Measurements from ENCODE around the gene KCNQ5.

KCNQ5 gene

GRCh38 chr6:72826744-72827438 is 205.0 kb downstream of the KCNQ5 start:
- peaks cover 12% of the 10 kb centered on the region for H3K9me3 Mint-ChIP-seq
- peaks cover 22% of the 10 kb centered on the region for H3K36me3 Mint-ChIP-seq (ENCODE audit: low read depth)
- H3K4me3 Mint-ChIP-seq = no peak overlapping the region
- DNase-seq (no peak), ATAC-seq (no peak)
- H3K4me1 Mint-ChIP-seq = peaks cover 40% of the 10 kb centered on the region
- H3K27ac Mint-ChIP-seq = peak overlapping the region; percentile 82
- no peaks in the 10 kb centered on the region for H3K27me3 Mint-ChIP-seq

- no peaks in the 10 kb centered on the region for H3K27me3 Mint-ChIP-seq
- H3K9me3 Mint-ChIP-seq = peaks cover 12% of the 10 kb centered on the region
- no peak overlapping the region for H3K4me3 Mint-ChIP-seq
- no peak for DNase-seq
- peaks cover 49% of the 10 kb centered on the region for H3K4me1 Mint-ChIP-seq
- H3K36me3 Mint-ChIP-seq (ENCODE audit: low read depth) = peaks cover 21% of the 10 kb centered on the region
- no peak overlapping the region for H3K27ac Mint-ChIP-seq
- ATAC-seq = no peak
Observed at GRCh38 chr6:72828904-72829303, 207.0 kb downstream of the KCNQ5 start.

GRCh38 chr6:72832271-72832670 is 210.4 kb downstream of the KCNQ5 start:
- Mint-ChIP-seq H3K9me3 (peaks cover 8% of the 10 kb centered on the region), H3K4me1 (peaks cover 19% of the 10 kb centered on the region), H3K4me3 (no peak overlapping the region), H3K36me3 (ENCODE audit: low read depth) (peaks cover 23% of the 10 kb centered on the region), H3K27me3 (no peaks in the 10 kb centered on the region), H3K27ac (no peak overlapping the region)
- ATAC-seq = peak; percentile 96
- DNase-seq = peak; percentile 16

- no peak for DNase-seq
- Mint-ChIP-seq H3K4me1 (peaks cover 12% of the 10 kb centered on the region), H3K4me3 (no peak overlapping the region), H3K27ac (no peak overlapping the region), H3K9me3 (no peaks in the 10 kb centered on the region), H3K27me3 (no peaks in the 10 kb centered on the region), H3K36me3 (ENCODE audit: low read depth) (peaks cover 5% of the 10 kb centered on the region)
- no peak for ATAC-seq
Observed at GRCh38 chr6:72835749-72836148, 213.9 kb downstream of the KCNQ5 start.

- no peak for DNase-seq
- no peak for ATAC-seq
- Mint-ChIP-seq H3K36me3 (ENCODE audit: low read depth) (peaks cover 4% of the 10 kb centered on the region), H3K27me3 (no peaks in the 10 kb centered on the region), H3K4me3 (no peak overlapping the region), H3K4me1 (peaks cover 9% of the 10 kb centered on the region), H3K27ac (no peak overlapping the region), H3K9me3 (no peaks in the 10 kb centered on the region)
Observed at GRCh38 chr6:72836971-72837370, 215.1 kb downstream of the KCNQ5 start.

- Mint-ChIP-seq H3K9me3 (no peaks in the 10 kb centered on the region), H3K27me3 (no peaks in the 10 kb centered on the region), H3K27ac (no peak overlapping the region), H3K4me1 (no peaks in the 10 kb centered on the region), H3K4me3 (no peak overlapping the region), H3K36me3 (ENCODE audit: low read depth) (peaks cover 2% of the 10 kb centered on the region)
- ATAC-seq (no peak), DNase-seq (no peak)
Observed at GRCh38 chr6:72841195-72841594, 219.3 kb downstream of the KCNQ5 start.

- Mint-ChIP-seq H3K9me3 (no peaks in the 10 kb centered on the region), H3K4me3 (no peak overlapping the region), H3K27ac (no peak overlapping the region), H3K27me3 (no peaks in the 10 kb centered on the region), H3K36me3 (ENCODE audit: low read depth) (peaks cover 2% of the 10 kb centered on the region), H3K4me1 (no peaks in the 10 kb centered on the region)
- DNase-seq = no peak
- ATAC-seq = no peak
Observed at GRCh38 chr6:72842140-72842539, 220.3 kb downstream of the KCNQ5 start.

- no peak for DNase-seq
- Mint-ChIP-seq H3K4me1 (no peaks in the 10 kb centered on the region), H3K9me3 (peaks cover 4% of the 10 kb centered on the region), H3K27me3 (no peaks in the 10 kb centered on the region), H3K4me3 (no peak overlapping the region), H3K36me3 (ENCODE audit: low read depth) (peaks cover 9% of the 10 kb centered on the region), H3K27ac (no peak overlapping the region)
- ATAC-seq = no peak
Observed at GRCh38 chr6:72844614-72845013, 222.8 kb downstream of the KCNQ5 start.

GRCh38 chr6:72849346-72849745 is 227.5 kb downstream of the KCNQ5 start:
- no peak overlapping the region for H3K27ac Mint-ChIP-seq
- no peak overlapping the region for H3K4me3 Mint-ChIP-seq
- H3K36me3 Mint-ChIP-seq (ENCODE audit: low read depth) = peaks cover 9% of the 10 kb centered on the region
- H3K4me1 Mint-ChIP-seq = no peaks in the 10 kb centered on the region
- no peaks in the 10 kb centered on the region for H3K27me3 Mint-ChIP-seq
- ATAC-seq (no peak), DNase-seq (no peak)
- H3K9me3 Mint-ChIP-seq = peaks cover 4% of the 10 kb centered on the region

- H3K27me3 Mint-ChIP-seq = no peaks in the 10 kb centered on the region
- no peak for DNase-seq
- no peaks in the 10 kb centered on the region for H3K4me1 Mint-ChIP-seq
- H3K36me3 Mint-ChIP-seq (ENCODE audit: low read depth) = peaks cover 9% of the 10 kb centered on the region
- H3K9me3 Mint-ChIP-seq = peaks cover 4% of the 10 kb centered on the region
- H3K4me3 Mint-ChIP-seq = no peak overlapping the region
- no peak overlapping the region for H3K27ac Mint-ChIP-seq
- ATAC-seq = no peak
Observed at GRCh38 chr6:72850040-72850439, 228.2 kb downstream of the KCNQ5 start.

- Mint-ChIP-seq H3K4me1 (no peaks in the 10 kb centered on the region), H3K27ac (no peak overlapping the region), H3K4me3 (no peak overlapping the region), H3K27me3 (no peaks in the 10 kb centered on the region), H3K36me3 (ENCODE audit: low read depth) (peaks cover 9% of the 10 kb centered on the region), H3K9me3 (peaks cover 4% of the 10 kb centered on the region)
- DNase-seq = no peak
- ATAC-seq = no peak
Observed at GRCh38 chr6:72850469-72850868, 228.6 kb downstream of the KCNQ5 start.

GRCh38 chr6:72855471-72855870 is 233.6 kb downstream of the KCNQ5 start:
- DNase-seq (no peak), ATAC-seq (no peak)
- no peak overlapping the region for H3K27ac Mint-ChIP-seq
- no peaks in the 10 kb centered on the region for H3K27me3 Mint-ChIP-seq
- H3K9me3 Mint-ChIP-seq = no peaks in the 10 kb centered on the region
- no peak overlapping the region for H3K4me3 Mint-ChIP-seq
- H3K36me3 Mint-ChIP-seq (ENCODE audit: low read depth) = peaks cover 2% of the 10 kb centered on the region
- no peaks in the 10 kb centered on the region for H3K4me1 Mint-ChIP-seq

- DNase-seq (no peak), ATAC-seq (no peak)
- Mint-ChIP-seq H3K27ac (no peak overlapping the region), H3K4me3 (no peak overlapping the region), H3K27me3 (no peaks in the 10 kb centered on the region), H3K36me3 (ENCODE audit: low read depth) (peaks cover 2% of the 10 kb centered on the region), H3K9me3 (no peaks in the 10 kb centered on the region), H3K4me1 (peaks cover 2% of the 10 kb centered on the region)
Observed at GRCh38 chr6:72856801-72857200, 234.9 kb downstream of the KCNQ5 start.

GRCh38 chr6:72857791-72858585 is 236.1 kb downstream of the KCNQ5 start:
- ATAC-seq (no peak), DNase-seq (no peak)
- H3K4me1 Mint-ChIP-seq = peaks cover 7% of the 10 kb centered on the region
- H3K9me3 Mint-ChIP-seq = no peaks in the 10 kb centered on the region
- no peak overlapping the region for H3K27ac Mint-ChIP-seq
- H3K27me3 Mint-ChIP-seq = no peaks in the 10 kb centered on the region
- H3K36me3 Mint-ChIP-seq (ENCODE audit: low read depth) = peaks cover 2% of the 10 kb centered on the region
- no peak overlapping the region for H3K4me3 Mint-ChIP-seq

- ATAC-seq = no peak
- peaks cover 7% of the 10 kb centered on the region for H3K4me1 Mint-ChIP-seq
- H3K4me3 Mint-ChIP-seq = no peak overlapping the region
- H3K27me3 Mint-ChIP-seq = no peaks in the 10 kb centered on the region
- H3K9me3 Mint-ChIP-seq = no peaks in the 10 kb centered on the region
- H3K36me3 Mint-ChIP-seq (ENCODE audit: low read depth) = peaks cover 2% of the 10 kb centered on the region
- no peak for DNase-seq
- no peak overlapping the region for H3K27ac Mint-ChIP-seq
Observed at GRCh38 chr6:72861059-72861458, 239.2 kb downstream of the KCNQ5 start.
